ENCODE results near the gene PRPH.

- TF ChIP-seq CTCF (IDR thresholded peaks at IDR 0.05) (no peak), POLR2A (IDR thresholded peaks at IDR 0.05) (no peak)
These were observed 2.7 kb downstream of the PRPH start for GRCh38 chr12:49297695-49298060.

Data from vagina (tissue), 2 donors.